ENCODE data around the gene PRSS50. TPM values are rescaled to one million over a fixed set of nuclear protein-coding genes. Genes with fewer than 3 reads are reported as not detected.
A peak's percentile ranks its signal among the peaks of the same experiment; 100 is the strongest.

The PRSS50 gene
- total RNA-seq, 6 donors from 2014 or later, result 0.10 to 4.2 (median 0.40) TPM

- TF ChIP-seq, protein P1, sequence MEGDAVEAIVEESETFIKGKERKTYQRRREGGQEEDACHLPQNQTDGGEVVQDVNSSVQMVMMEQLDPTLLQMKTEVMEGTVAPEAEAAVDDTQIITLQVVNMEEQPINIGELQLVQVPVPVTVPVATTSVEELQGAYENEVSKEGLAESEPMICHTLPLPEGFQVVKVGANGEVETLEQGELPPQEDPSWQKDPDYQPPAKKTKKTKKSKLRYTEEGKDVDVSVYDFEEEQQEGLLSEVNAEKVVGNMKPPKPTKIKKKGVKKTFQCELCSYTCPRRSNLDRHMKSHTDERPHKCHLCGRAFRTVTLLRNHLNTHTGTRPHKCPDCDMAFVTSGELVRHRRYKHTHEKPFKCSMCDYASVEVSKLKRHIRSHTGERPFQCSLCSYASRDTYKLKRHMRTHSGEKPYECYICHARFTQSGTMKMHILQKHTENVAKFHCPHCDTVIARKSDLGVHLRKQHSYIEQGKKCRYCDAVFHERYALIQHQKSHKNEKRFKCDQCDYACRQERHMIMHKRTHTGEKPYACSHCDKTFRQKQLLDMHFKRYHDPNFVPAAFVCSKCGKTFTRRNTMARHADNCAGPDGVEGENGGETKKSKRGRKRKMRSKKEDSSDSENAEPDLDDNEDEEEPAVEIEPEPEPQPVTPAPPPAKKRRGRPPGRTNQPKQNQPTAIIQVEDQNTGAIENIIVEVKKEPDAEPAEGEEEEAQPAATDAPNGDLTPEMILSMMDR (IDR thresholded peaks at IDR 0.05), result no peak
- TF ChIP-seq POLR2A (IDR thresholded peaks at IDR 0.05) (no peak), POLR2AphosphoS5 (IDR thresholded peaks at IDR 0.05) (no peak), EP300 (IDR thresholded peaks at IDR 0.05) (no peak)
- H3K36me3 ChIP-seq, result peaks cover 2 to 90% (median 40%) of the 10 kb centered on the region in 4 donors
- no peaks in the 10 kb centered on the region for H3K9me3 ChIP-seq
- ATAC-seq (ENCODE audit: low FRiP score in 2 of 2) (no peak), DNase-seq (no peak)
- H3K4me1 ChIP-seq, result no peaks in the 10 kb centered on the region
- 91 to 100% methylated on average over 5 to 8 of the region's 9 CpGs for WGBS, 2 donors
- no peak overlapping the region for H3K4me3 ChIP-seq
- H3K27ac ChIP-seq, result no peak overlapping the region
- H3K27me3 ChIP-seq, result no peaks in the 10 kb centered on the region
These were observed 41.7 kb downstream of the PRSS50 start for GRCh38 chr3:46675843-46676567.

DNA sequence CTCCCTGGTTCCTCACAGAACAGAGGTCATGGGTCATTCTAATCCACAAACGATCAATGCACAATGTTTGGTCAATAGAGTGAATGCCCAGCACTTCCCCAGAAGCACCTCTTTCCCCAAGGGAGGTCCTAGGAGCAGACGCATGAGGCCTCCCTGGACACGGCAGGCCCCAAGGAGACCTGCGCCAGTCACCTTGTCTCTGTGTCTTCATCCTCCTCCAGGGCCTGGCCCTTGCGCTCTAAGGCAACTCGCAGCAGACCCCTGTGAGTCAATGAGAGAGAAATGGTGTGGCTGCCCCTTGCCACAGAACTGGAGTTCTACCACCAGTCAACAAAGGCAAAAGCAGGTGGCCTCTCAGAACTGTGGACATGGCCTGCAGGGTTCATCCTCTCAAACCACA, 42.2 kb downstream of the PRSS50 start:
- ATAC-seq (ENCODE audit: low FRiP score in 2 of 2) (no peak), DNase-seq (no peak)
- no peak overlapping the region for H3K4me3 ChIP-seq
- peaks cover 2 to 90% (median 37%) of the 10 kb centered on the region in 4 donors for H3K36me3 ChIP-seq
- H3K27me3 ChIP-seq, result no peaks in the 10 kb centered on the region
- no peaks in the 10 kb centered on the region for H3K9me3 ChIP-seq
- no peak for TF ChIP-seq POLR2A (IDR thresholded peaks at IDR 0.05)
- TF ChIP-seq, protein P1 (IDR thresholded peaks at IDR 0.05), result no peak
- no peak for TF ChIP-seq POLR2AphosphoS5 (IDR thresholded peaks at IDR 0.05)
- TF ChIP-seq EP300 (IDR thresholded peaks at IDR 0.05), result no peak
- WGBS, 2 donors, result 93 to 95% methylated on average over 6 of the region's 6 CpGs
- no peaks in the 10 kb centered on the region for H3K4me1 ChIP-seq
- H3K27ac ChIP-seq, result no peak overlapping the region

GRCh38 chr3:46674031-46674845, 43.4 kb downstream of the PRSS50 start:
- DNase-seq, result peak in 1 of 2 donors; percentile 16
- no peak for ATAC-seq (ENCODE audit: low FRiP score in 2 of 2)
- H3K4me1 ChIP-seq, result no peaks in the 10 kb centered on the region
- no peaks in the 10 kb centered on the region for H3K27me3 ChIP-seq
- TF ChIP-seq EP300 (IDR thresholded peaks at IDR 0.05) (no peak), POLR2A (IDR thresholded peaks at IDR 0.05) (no peak), POLR2AphosphoS5 (IDR thresholded peaks at IDR 0.05) (no peak)
- TF ChIP-seq, protein P1 (IDR thresholded peaks at IDR 0.05), result no peak
- no peak overlapping the region for H3K4me3 ChIP-seq
- 91 to 97% methylated on average over 10 to 11 of the region's 12 CpGs for WGBS, 2 donors
- no peaks in the 10 kb centered on the region for H3K9me3 ChIP-seq
- no peak overlapping the region for H3K27ac ChIP-seq
- H3K36me3 ChIP-seq, result peaks cover 2 to 82% (median 30%) of the 10 kb centered on the region in 4 donors

DNA sequence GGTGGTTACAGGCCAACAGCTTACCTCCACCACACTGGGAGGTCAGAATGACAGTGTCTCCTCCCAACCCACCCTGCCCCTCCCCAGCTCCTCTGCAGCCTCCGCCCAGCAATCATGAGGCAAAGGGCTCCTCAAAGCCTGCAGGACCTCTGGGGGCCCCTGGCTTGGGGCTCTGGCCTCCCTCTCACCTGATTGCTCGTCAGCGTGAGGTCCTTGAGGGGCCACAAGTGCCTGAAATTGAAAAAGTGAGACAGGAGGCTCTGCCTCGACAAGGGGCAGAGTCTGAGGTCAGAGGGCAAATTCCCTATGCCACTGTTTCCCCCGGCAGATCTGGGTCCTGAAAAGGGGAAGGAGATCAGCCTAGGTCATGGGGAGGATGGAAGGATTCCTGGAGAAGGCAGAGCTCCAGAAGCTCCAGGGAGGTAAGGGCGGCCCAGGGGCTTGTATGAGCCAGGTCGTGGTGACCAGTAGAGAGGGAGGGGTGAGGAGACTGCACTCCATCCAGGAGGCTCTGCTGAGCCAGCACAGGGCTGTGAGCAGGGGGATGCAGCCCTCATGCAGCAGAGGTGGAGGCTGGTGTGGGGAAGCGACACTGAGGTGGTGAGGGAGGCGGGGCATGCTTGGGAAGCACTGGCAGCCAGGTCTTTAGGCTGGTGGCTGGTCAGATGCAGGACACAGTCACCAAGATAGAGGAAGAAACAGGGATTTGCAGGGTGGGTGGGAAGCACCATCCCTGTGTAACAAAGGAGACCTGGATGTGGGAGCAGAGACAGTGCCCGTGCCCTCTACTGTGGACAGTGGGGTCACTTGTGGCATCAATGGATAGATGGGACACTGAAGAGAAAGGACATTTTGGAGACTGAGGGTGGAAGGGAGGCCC, 44.3 kb downstream of the PRSS50 start:
- Histone ChIP-seq H3K27ac (no peak overlapping the region), H3K9me3 (no peaks in the 10 kb centered on the region), H3K27me3 (no peaks in the 10 kb centered on the region), H3K36me3 (peaks cover 2 to 74% (median 30%) of the 10 kb centered on the region in 4 donors), H3K4me1 (no peaks in the 10 kb centered on the region), H3K4me3 (no peak overlapping the region)
- TF ChIP-seq POLR2AphosphoS5 (IDR thresholded peaks at IDR 0.05), result no peak
- DNase-seq (peak in 1 of 2 donors; percentile 10), ATAC-seq (ENCODE audit: low FRiP score in 2 of 2) (no peak)
- 87 to 92% methylated on average over 9 to 10 of the region's 10 CpGs for WGBS, 2 donors

DNA sequence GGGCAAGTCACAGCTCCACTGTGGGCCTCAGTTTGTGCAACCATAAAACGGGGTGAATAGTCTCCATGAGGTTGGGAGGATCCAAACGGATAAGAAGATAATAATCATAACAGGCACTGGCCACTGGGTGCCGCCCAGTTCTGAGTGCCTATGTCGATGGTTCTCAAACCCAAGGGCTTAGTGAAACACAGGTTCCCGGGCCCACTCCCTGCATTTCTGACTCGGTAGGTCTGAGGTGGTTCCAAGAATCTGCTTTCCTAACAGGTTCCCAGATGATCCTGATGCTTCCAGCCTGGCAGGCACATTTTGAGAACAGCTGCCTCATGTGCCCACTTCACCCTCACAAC, 45.3 kb downstream of the PRSS50 start:
- Histone ChIP-seq H3K27ac (no peak overlapping the region), H3K36me3 (peaks cover 2 to 67% (median 28%) of the 10 kb centered on the region in 4 donors), H3K4me1 (no peaks in the 10 kb centered on the region), H3K27me3 (no peaks in the 10 kb centered on the region), H3K4me3 (no peak overlapping the region), H3K9me3 (no peaks in the 10 kb centered on the region)
- 85 to 86% methylated on average over 4 to 6 of the region's 6 CpGs for WGBS, 2 donors
- no peak for ATAC-seq (ENCODE audit: low FRiP score in 2 of 2)
- DNase-seq, result peak in 1 of 2 donors; percentile 14
- TF ChIP-seq, protein P1 (IDR thresholded peaks at IDR 0.05), result no peak
- TF ChIP-seq POLR2A (IDR thresholded peaks at IDR 0.05), result no peak
- no peak for TF ChIP-seq POLR2AphosphoS5 (IDR thresholded peaks at IDR 0.05)
- TF ChIP-seq EP300 (IDR thresholded peaks at IDR 0.05), result no peak
